ENCODE results near the gene LRRN2. TPM values are rescaled to one million over a fixed set of nuclear protein-coding genes. Genes with fewer than 3 reads are reported as not detected.

The LRRN2 gene
- total and polyA plus RNA-seq, 2 donors (not counting 3 experiments of a cell fraction or from before 2014, with no cell fraction given): not detected

- ChIA-PET POLR2A (no interaction called here), CTCF (interaction anchor here (0.7 to 3.4 kb wide), 4 partner anchors 8 to 234 kb away, joined by 3 to 29 read pairs (median 10); no protein-coding TSS in a partner anchor)
- no peaks in the 10 kb centered on the region for H3K9me1 ChIP-seq (replicated peaks; ENCODE audit: control insufficient read depth, extremely low read depth, insufficient read depth, low read length)
- H3K27ac ChIP-seq (ENCODE audit: insufficient read depth, low read depth, low read length): no peak overlapping the region
- intact Hi-C loops (cut with micrococcal nuclease) (no loop called here), dilution Hi-C loops (cut with MboI; ENCODE audit: extremely low pct_ligation_motif_present, low sequenced_read_pairs) (no loop called here)
- H3K9ac ChIP-seq (replicated peaks; ENCODE audit: extremely low read depth, insufficient read depth, low read length): no peak overlapping the region
- H3K4me2 ChIP-seq (ENCODE audit: insufficient read depth, low read length): no peak overlapping the region
- H2AFZ ChIP-seq (ENCODE audit: low read depth, low read length): no peak overlapping the region
- H3K27me3 ChIP-seq (ENCODE audit: control insufficient read depth in 2 of 2, insufficient read depth in 2 of 2, low read length in 2 of 2): no peaks in the 10 kb centered on the region
- FAIRE-seq (no peak), DNase-seq (ENCODE audit: low read depth, low spot score) (no peak)
- TF ChIP-seq POLR2AphosphoS5 (IDR thresholded peaks at IDR 0.05; ENCODE audit: insufficient read depth, low read depth, low read length): no peak
- TF ChIP-seq MYC (IDR thresholded peaks at IDR 0.05; ENCODE audit: low read depth, low read length): no peak
- no peak for TF ChIP-seq JUN (IDR thresholded peaks at IDR 0.05; ENCODE audit: borderline replicate concordance, insufficient read depth, insufficient read length, low read depth)
- TF ChIP-seq FOS (IDR thresholded peaks at IDR 0.05; ENCODE audit: borderline replicate concordance, insufficient read depth, low read length): no peak
- no peak for TF ChIP-seq GATA2 (IDR thresholded peaks at IDR 0.05; ENCODE audit: insufficient read depth, insufficient read length, low read depth, low read length)
- no peak for TF ChIP-seq POLR2A (IDR thresholded peaks at IDR 0.05; ENCODE audit: low read depth, low read length)
- no peak for TF ChIP-seq EZH2 (IDR thresholded peaks at IDR 0.05; ENCODE audit: borderline replicate concordance, low read depth, low read length, severe bottlenecking)
- TF ChIP-seq MAX (IDR thresholded peaks at IDR 0.05; ENCODE audit: insufficient read depth, insufficient read length): no peak
- TF ChIP-seq CTCF (IDR thresholded peaks at IDR 0.05; ENCODE audit: extremely low read depth in 1 of 2, insufficient read depth in 1 of 2, low read depth in 1 of 2, low read length in 2 of 2): no peak
- BruUV-seq (replicated peaks): no TSS peak
- no peaks in the 10 kb centered on the region for H4K20me1 ChIP-seq (replicated peaks; ENCODE audit: control insufficient read depth, extremely low read depth, insufficient read depth, low read length)
- H3K79me2 ChIP-seq (ENCODE audit: control insufficient read depth, insufficient read depth, low read length): no peaks in the 10 kb centered on the region
- no peaks in the 10 kb centered on the region for H3K9me3 ChIP-seq (replicated peaks; ENCODE audit: control insufficient read depth, insufficient read depth, low read length)
- H3K36me3 ChIP-seq (ENCODE audit: control insufficient read depth in 2 of 2, extremely low read depth in 1 of 2, insufficient read depth in 2 of 2, low read length in 2 of 2): no peaks in the 10 kb centered on the region
- H3K4me3 ChIP-seq (replicated peaks in 1 of 3; ENCODE audit: insufficient read depth in 1 of 3, low read depth in 1 of 3, low read length in 3 of 3): no peak overlapping the region
- peaks cover 4% of the 10 kb centered on the region for H3K4me1 ChIP-seq (ENCODE audit: control insufficient read depth, extremely low read depth, insufficient read depth, low read length)
Observed at GRCh38 chr1:204574016-204574864, 111.3 kb downstream of the LRRN2 start.
